Progenitor cell of endocrine pancreas (in vitro differentiated cells): Measurements from ENCODE around the gene RNF220. TPM values are rescaled to one million over a fixed set of nuclear protein-coding genes. Genes with fewer than 3 reads are reported as not detected.
A peak's percentile ranks its signal among the peaks of the same experiment; 100 is the strongest.

Source experiments
- DNase-seq: peaks from one replicate; pipeline ENCODE4 v3.0.0; 2021; ENCODE audit warnings: low spot score; ENCODE audit not compliant: unreplicated experiment
- H3K27ac Mint-ChIP-seq: 2 replicates; pipeline ENCODE4 v1.8.0; 2021; ENCODE audit warnings: mild to moderate bottlenecking, moderate library complexity, mixed read lengths
- H3K27me3 Mint-ChIP-seq: 2 replicates; pipeline ENCODE4 v1.8.0; 2021; ENCODE audit warnings: mixed read lengths
- H3K36me3 Mint-ChIP-seq: 2 replicates; pipeline ENCODE4 v1.8.0; 2022; ENCODE audit warnings: mixed read lengths; ENCODE audit not compliant: insufficient read depth
- H3K4me1 Mint-ChIP-seq: 2 replicates; pipeline ENCODE4 v1.8.0; 2021; ENCODE audit warnings: low read depth, mixed read lengths
- H3K4me3 Mint-ChIP-seq: 2 replicates; pipeline ENCODE4 v1.8.0; 2021; ENCODE audit warnings: low read depth, mild to moderate bottlenecking, moderate library complexity, mixed read lengths
- H3K9me3 Mint-ChIP-seq: 2 replicates; pipeline ENCODE4 v1.8.0; 2021; ENCODE audit warnings: low read depth, mixed read lengths
- CTCF ChIP-seq: fragments of 200-600 bp; sonication (generic); IDR thresholded peaks from one replicate; pipeline ENCODE4 v1.5.0; 2021; ENCODE audit warnings: antibody characterized with exemption, mild to moderate bottlenecking; ENCODE audit not compliant: unreplicated experiment
- total RNA-seq: library from RNA; stranded (reverse); gene quantifications from 2 replicates; pipeline ENCODE4 v1.2.1, GENCODE V29; 2021

RNF220 gene
- total RNA-seq, 1 donor from 2014 or later: 85.9 TPM

GRCh38 chr1:44513111-44513510 is 108.1 kb downstream of the RNF220 start:
- TF ChIP-seq CTCF: no peak
- Mint-ChIP-seq H3K9me3 (no peaks in the 10 kb centered on the region), H3K27me3 (peaks cover 71% of the 10 kb centered on the region), H3K27ac (no peak overlapping the region), H3K4me3 (no peak overlapping the region), H3K4me1 (peaks cover 5% of the 10 kb centered on the region), H3K36me3 (no peaks in the 10 kb centered on the region)
- no peak for DNase-seq

DNA sequence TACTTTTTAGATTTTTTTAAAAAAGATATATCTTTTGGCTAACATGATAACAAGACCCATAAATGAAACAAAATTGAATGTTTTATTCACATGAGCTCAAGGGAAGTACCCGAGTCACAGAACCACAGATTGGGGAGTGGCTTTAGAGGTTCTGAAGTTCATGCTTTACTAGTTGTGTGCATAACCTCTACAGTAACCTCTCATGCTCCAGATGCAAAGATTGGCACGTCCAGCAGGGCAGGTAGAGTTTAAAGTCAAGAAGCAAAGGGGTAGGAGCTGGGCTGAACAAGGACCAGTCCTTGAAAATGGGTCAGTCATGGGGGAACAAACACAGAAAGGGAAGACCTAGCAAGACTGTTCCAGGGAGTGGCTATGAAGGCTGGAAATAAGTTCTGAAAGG is 109.6 kb downstream of the RNF220 start:
- H3K4me3 Mint-ChIP-seq: no peak overlapping the region
- H3K27me3 Mint-ChIP-seq: peaks cover 63% of the 10 kb centered on the region
- H3K4me1 Mint-ChIP-seq: peaks cover 6% of the 10 kb centered on the region
- H3K9me3 Mint-ChIP-seq: no peaks in the 10 kb centered on the region
- DNase-seq: no peak
- no peak overlapping the region for H3K27ac Mint-ChIP-seq
- TF ChIP-seq CTCF: no peak
- H3K36me3 Mint-ChIP-seq: no peaks in the 10 kb centered on the region

DNA sequence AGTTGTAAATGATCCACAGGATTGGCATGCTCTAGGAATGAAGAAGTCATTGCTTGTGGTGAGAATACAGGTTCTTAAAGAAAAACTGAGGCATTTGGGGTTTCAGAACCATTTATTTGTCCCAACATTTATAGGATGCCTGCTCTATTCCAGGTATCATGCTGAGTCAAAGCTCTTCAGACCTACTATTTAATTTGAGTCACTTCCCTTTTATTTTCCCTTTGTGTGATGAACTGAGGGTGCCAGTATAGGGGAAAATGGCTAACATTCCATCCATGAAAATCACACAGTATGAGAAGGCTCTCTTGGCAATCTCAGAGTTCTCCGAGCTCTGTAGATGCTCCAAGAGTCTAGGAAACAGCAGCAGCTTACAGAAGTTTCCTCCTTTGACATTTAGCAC is 110.4 kb downstream of the RNF220 start:
- Mint-ChIP-seq H3K4me1 (peaks cover 6% of the 10 kb centered on the region), H3K9me3 (no peaks in the 10 kb centered on the region), H3K27ac (no peak overlapping the region), H3K4me3 (no peak overlapping the region), H3K27me3 (peaks cover 64% of the 10 kb centered on the region), H3K36me3 (no peaks in the 10 kb centered on the region)
- TF ChIP-seq CTCF: no peak
- DNase-seq: no peak

GRCh38 chr1:44519035-44519676 is 114.1 kb downstream of the RNF220 start:
- no peaks in the 10 kb centered on the region for H3K9me3 Mint-ChIP-seq
- H3K36me3 Mint-ChIP-seq: no peaks in the 10 kb centered on the region
- peaks cover 6% of the 10 kb centered on the region for H3K4me1 Mint-ChIP-seq
- no peak overlapping the region for H3K4me3 Mint-ChIP-seq
- H3K27me3 Mint-ChIP-seq: peaks cover 43% of the 10 kb centered on the region
- no peak for DNase-seq
- no peak for TF ChIP-seq CTCF
- H3K27ac Mint-ChIP-seq: peak overlapping the region; percentile 59

DNA sequence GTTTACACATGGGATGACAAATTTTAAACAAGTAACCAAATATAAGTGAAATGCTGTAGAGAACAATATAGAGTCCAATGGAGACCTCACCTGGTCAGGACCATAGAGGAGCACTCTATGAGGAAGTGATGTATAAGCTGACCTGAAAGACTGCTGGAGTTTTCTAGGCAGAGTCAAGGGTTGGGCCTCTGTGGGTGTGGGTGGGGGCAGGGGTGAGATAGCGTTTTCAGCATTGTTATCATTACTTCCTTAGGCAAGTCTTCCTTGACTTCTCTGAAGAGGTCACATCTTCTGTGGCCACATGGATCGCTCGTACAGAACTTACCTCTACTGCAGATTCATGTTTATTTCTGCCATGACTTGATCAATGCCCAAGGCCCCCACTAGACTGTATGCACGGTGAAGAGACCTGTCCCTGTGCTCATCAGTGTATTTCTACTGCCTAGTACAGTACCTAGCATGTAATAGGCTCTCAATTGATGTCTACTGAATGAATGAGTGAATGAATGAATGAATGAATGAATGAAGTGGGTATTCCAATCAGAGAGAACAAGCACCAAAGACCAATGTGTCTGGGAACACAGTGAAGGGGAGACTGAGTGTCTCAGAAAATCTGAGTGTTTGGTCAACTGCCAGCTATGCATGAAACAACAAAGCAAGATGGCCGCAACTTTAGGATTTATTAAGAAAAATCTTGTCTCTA is 116.5 kb downstream of the RNF220 start:
- Mint-ChIP-seq H3K4me3 (no peak overlapping the region), H3K27ac (no peak overlapping the region), H3K36me3 (no peaks in the 10 kb centered on the region), H3K9me3 (no peaks in the 10 kb centered on the region), H3K27me3 (peaks cover 23% of the 10 kb centered on the region), H3K4me1 (peaks cover 6% of the 10 kb centered on the region)
- TF ChIP-seq CTCF: no peak
- no peak for DNase-seq
